ENCODE measurements around the gene ZSCAN26. TPM values are rescaled to one million over a fixed set of nuclear protein-coding genes. Genes with fewer than 3 reads are reported as not detected.

ZSCAN26 gene
- total and polyA plus RNA-seq, 2 donors (not counting 1 experiment from before 2014, with no cell fraction given), result 17.9 to 29.3 TPM

DNA sequence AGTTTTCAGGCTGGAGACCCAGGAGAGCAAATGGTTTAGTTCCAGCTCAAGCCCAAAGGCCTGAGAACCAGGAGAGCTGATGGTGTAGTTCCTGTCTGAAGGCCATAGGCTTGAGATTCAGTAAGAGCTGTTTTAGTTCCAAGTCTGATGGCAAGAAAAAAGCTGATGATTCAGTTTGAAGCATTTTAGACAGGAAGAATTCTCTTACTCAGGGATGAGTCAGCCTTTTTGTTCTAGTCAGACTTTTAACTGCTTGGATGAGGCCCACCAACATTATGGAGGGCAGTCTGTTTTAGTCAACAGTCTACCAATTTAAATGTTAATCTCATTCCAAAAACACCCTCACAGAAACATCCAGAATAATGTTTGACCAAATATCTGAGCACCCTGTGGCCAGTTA lies 2.5 kb downstream of the ZSCAN26 start:
- Histone ChIP-seq H4K20me1 (ENCODE audit: control insufficient read depth, insufficient read depth, low read length, poor library complexity, severe bottlenecking) (no peaks in the 10 kb centered on the region), H3K27ac (ENCODE audit: low read length in 2 of 2) (no peak overlapping the region), H3K9me3 (ENCODE audit: control extremely low read depth in 1 of 3, control insufficient read depth in 2 of 3, insufficient read depth in 1 of 3, low read length in 2 of 3) (no peaks in the 10 kb centered on the region), H3K79me2 (ENCODE audit: control insufficient read depth, insufficient read depth, low read length) (peaks cover 24% of the 10 kb centered on the region), H3K4me3 (ENCODE audit: control extremely low read depth in 1 of 5, extremely low read depth in 1 of 5, insufficient read depth in 1 of 5, low read depth in 2 of 5, low read length in 4 of 5) (no peak overlapping the region), H3K27me3 (replicated peaks in 1 of 4; ENCODE audit: control extremely low read depth in 1 of 4, control insufficient read depth in 3 of 4, insufficient read depth in 4 of 4, low read length in 3 of 4) (no peaks in the 10 kb centered on the region), H2AFZ (ENCODE audit: insufficient read depth, low read depth, low read length, poor library complexity, severe bottlenecking) (no peak overlapping the region), H3K4me1 (ENCODE audit: control insufficient read depth in 2 of 2, insufficient read depth in 2 of 2, low read length in 2 of 2) (peaks cover 10 to 18% of the 10 kb centered on the region in 2 donors), H3K4me2 (replicated peaks; ENCODE audit: low read depth, low read length, poor library complexity, severe bottlenecking) (no peak overlapping the region), H3K9ac (ENCODE audit: low read length) (no peak overlapping the region), H3K36me3 (replicated peaks in 1 of 2; ENCODE audit: control extremely low read depth in 1 of 2, control insufficient read depth in 1 of 2, extremely low read depth in 1 of 2, insufficient read depth in 2 of 2, low read length in 1 of 2) (peaks cover 4 to 28% of the 10 kb centered on the region in 2 experiments)
- Mint-ChIP-seq H3K4me3 (no peak overlapping the region), H3K9me3 (ENCODE audit: insufficient read depth) (no peaks in the 10 kb centered on the region), H3K27ac (no peak overlapping the region), H3K4me1 (peaks cover 10% of the 10 kb centered on the region), H3K27me3 (no peaks in the 10 kb centered on the region)
- CTCF ChIA-PET, result no interaction called here
- TF ChIP-seq, protein P1, sequence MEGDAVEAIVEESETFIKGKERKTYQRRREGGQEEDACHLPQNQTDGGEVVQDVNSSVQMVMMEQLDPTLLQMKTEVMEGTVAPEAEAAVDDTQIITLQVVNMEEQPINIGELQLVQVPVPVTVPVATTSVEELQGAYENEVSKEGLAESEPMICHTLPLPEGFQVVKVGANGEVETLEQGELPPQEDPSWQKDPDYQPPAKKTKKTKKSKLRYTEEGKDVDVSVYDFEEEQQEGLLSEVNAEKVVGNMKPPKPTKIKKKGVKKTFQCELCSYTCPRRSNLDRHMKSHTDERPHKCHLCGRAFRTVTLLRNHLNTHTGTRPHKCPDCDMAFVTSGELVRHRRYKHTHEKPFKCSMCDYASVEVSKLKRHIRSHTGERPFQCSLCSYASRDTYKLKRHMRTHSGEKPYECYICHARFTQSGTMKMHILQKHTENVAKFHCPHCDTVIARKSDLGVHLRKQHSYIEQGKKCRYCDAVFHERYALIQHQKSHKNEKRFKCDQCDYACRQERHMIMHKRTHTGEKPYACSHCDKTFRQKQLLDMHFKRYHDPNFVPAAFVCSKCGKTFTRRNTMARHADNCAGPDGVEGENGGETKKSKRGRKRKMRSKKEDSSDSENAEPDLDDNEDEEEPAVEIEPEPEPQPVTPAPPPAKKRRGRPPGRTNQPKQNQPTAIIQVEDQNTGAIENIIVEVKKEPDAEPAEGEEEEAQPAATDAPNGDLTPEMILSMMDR (IDR thresholded peaks at IDR 0.05), result no peak
- ATAC-seq (ENCODE audit: low read depth), result no peak
- intact Hi-C loops (cut with micrococcal nuclease), result loop anchor here (5.0 kb wide), 2 partner anchors 147 to 882 kb away; partner anchors contain the start of genes ZNF391 and ZSCAN16
- DNase-seq, result no peak
- POLR2A ChIA-PET, result no interaction called here

DNA sequence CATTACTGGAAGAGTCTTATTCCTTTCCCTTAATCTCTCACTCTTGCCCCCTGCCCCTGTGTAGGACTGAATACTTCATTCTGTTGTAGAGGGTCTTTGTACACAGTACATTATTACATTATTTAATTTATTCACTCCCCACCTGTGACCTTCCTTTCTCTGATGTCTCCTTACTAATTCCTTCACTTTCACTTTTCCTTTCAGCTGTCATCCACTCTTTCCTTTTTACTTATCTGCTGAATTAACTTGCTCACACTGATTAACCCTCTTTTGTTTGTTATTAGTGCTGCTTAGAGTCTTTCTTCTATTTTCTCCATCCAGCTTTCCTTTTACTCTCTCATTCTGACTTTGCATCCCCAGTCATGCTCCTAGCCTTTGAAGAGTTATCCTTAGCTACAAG lies 7.9 kb downstream of the ZSCAN26 start:
- Histone ChIP-seq H3K9me3 (ENCODE audit: control extremely low read depth in 1 of 3, control insufficient read depth in 2 of 3, insufficient read depth in 1 of 3, low read length in 2 of 3) (no peaks in the 10 kb centered on the region), H3K4me1 (ENCODE audit: control insufficient read depth in 2 of 2, insufficient read depth in 2 of 2, low read length in 2 of 2) (no peaks in the 10 kb centered on the region), H3K9ac (ENCODE audit: low read length) (no peak overlapping the region), H2AFZ (ENCODE audit: insufficient read depth, low read depth, low read length, poor library complexity, severe bottlenecking) (no peak overlapping the region), H3K79me2 (ENCODE audit: control insufficient read depth, insufficient read depth, low read length) (no peaks in the 10 kb centered on the region), H3K4me2 (replicated peaks; ENCODE audit: low read depth, low read length, poor library complexity, severe bottlenecking) (no peak overlapping the region), H3K27me3 (replicated peaks in 1 of 4; ENCODE audit: control extremely low read depth in 1 of 4, control insufficient read depth in 3 of 4, insufficient read depth in 4 of 4, low read length in 3 of 4) (no peaks in the 10 kb centered on the region), H3K36me3 (replicated peaks in 1 of 2; ENCODE audit: control extremely low read depth in 1 of 2, control insufficient read depth in 1 of 2, extremely low read depth in 1 of 2, insufficient read depth in 2 of 2, low read length in 1 of 2) (peaks cover 15 to 58% of the 10 kb centered on the region in 2 experiments), H4K20me1 (ENCODE audit: control insufficient read depth, insufficient read depth, low read length, poor library complexity, severe bottlenecking) (no peaks in the 10 kb centered on the region), H3K4me3 (ENCODE audit: control extremely low read depth in 1 of 5, extremely low read depth in 1 of 5, insufficient read depth in 1 of 5, low read depth in 2 of 5, low read length in 4 of 5) (no peak overlapping the region), H3K27ac (ENCODE audit: low read length in 2 of 2) (no peak overlapping the region)
- POLR2A ChIA-PET, result no interaction called here
- peaks cover 4% of the 10 kb centered on the region for H3K4me1 Mint-ChIP-seq
- no peak for TF ChIP-seq EZH2 (IDR thresholded peaks at IDR 0.05; ENCODE audit: borderline replicate concordance, insufficient read depth, low read depth, low read length, poor library complexity, severe bottlenecking)
- TF ChIP-seq, protein P1 (IDR thresholded peaks at IDR 0.05), result no peak
- ATAC-seq (ENCODE audit: low read depth) (no peak), DNase-seq (no peak)
- CTCF ChIA-PET, result no interaction called here
- no peak overlapping the region for H3K4me3 Mint-ChIP-seq
- H3K9me3 Mint-ChIP-seq (ENCODE audit: insufficient read depth), result no peaks in the 10 kb centered on the region
- H3K27me3 Mint-ChIP-seq, result no peaks in the 10 kb centered on the region
- H3K27ac Mint-ChIP-seq, result no peak overlapping the region
- intact Hi-C loops (cut with micrococcal nuclease), result no loop called here

Data from B cell (primary cell).